KMS-11 (cell line): Measurements from ENCODE around the gene CARD19.

Experiments used
- H2AFZ ChIP-seq: fragments of 200-600 bp; sonication (generic); 2 replicates; pipeline ENCODE4 v1.6.1; 2016; ENCODE audit warnings: antibody characterized with exemption, mixed run types, low read depth
- H3K27ac ChIP-seq: fragments of 200-600 bp; sonication (generic); 2 replicates; pipeline ENCODE4 v1.6.1; 2016; ENCODE audit warnings: mild to moderate bottlenecking, mixed run types
- H3K27me3 ChIP-seq: fragments of 200-600 bp; sonication (generic); 2 replicates; pipeline ENCODE4 v1.6.1; 2017; ENCODE audit warnings: mild to moderate bottlenecking, low read depth, mixed run types, moderate library complexity; ENCODE audit not compliant: insufficient read depth
- H3K36me3 ChIP-seq: fragments of 200-600 bp; sonication (generic); 2 replicates; pipeline ENCODE4 v1.6.1; 2017; ENCODE audit warnings: mild to moderate bottlenecking, mixed run types; ENCODE audit not compliant: insufficient read depth
- H3K4me1 ChIP-seq: fragments of 200-600 bp; sonication (generic); 2 replicates; pipeline ENCODE4 v1.6.1; 2016; ENCODE audit warnings: mild to moderate bottlenecking, low read depth, mixed run types; ENCODE audit not compliant: poor library complexity, severe bottlenecking
- H3K4me2 ChIP-seq: fragments of 200-600 bp; sonication (generic); 2 replicates; pipeline ENCODE4 v1.7.0; 2016; ENCODE audit warnings: mild to moderate bottlenecking, mixed run types
- H3K4me3 ChIP-seq: fragments of 200-600 bp; sonication (generic); IDR thresholded peaks from 2 replicates; pipeline ENCODE4 v1.6.1; 2017; ENCODE audit warnings: low read depth, low read length, mixed read lengths; ENCODE audit not compliant: insufficient read depth
- H3K79me2 ChIP-seq: fragments of 200-600 bp; sonication (generic); 2 replicates; pipeline ENCODE4 v1.6.1; 2016; ENCODE audit warnings: low read depth, mixed run types; ENCODE audit not compliant: insufficient read depth
- H3K9ac ChIP-seq: fragments of 200-600 bp; sonication (generic); 2 replicates; pipeline ENCODE4 v1.6.1; 2016; ENCODE audit warnings: mild to moderate bottlenecking, mixed run types
- H4K20me1 ChIP-seq: fragments of 200-600 bp; sonication (generic); 2 replicates; pipeline ENCODE4 v1.6.1; 2016; ENCODE audit warnings: mild to moderate bottlenecking, mixed run types; ENCODE audit not compliant: insufficient read depth
- TF ChIP-seq, protein P1 (sequence below): fragments of 200-600 bp; sonication (generic); conservative IDR thresholded peaks from 2 replicates; pipeline ENCODE4 v1.6.1; 2017; ENCODE audit warnings: low read depth, mild to moderate bottlenecking, antibody characterized with exemption, low read length, moderate library complexity, mixed read lengths

The CARD19 gene

DNA sequence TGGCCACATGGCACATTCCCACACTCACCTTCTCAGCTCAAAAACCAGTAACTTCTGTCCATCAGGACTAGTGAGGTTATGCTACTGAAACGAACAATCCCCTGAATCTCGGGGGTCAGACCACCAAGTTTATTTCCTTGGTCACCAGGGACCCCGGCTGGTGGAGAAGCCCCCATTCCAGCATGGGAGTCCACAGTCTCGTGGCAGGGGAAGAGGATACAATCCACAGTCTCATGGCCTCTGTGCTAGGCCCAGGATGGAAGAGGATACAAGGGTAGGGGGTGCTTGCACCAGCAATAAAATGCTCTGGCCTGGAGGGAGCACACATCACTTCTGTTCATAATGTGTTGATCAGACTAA lies 7.4 kb upstream of the CARD19 start:
- Histone ChIP-seq H3K27ac (no peak overlapping the region), H3K4me2 (no peak overlapping the region), H4K20me1 (no peaks in the 10 kb centered on the region), H3K79me2 (no peaks in the 10 kb centered on the region), H3K27me3 (no peaks in the 10 kb centered on the region), H3K4me3 (no peak overlapping the region), H3K36me3 (no peaks in the 10 kb centered on the region), H2AFZ (no peak overlapping the region), H3K9ac (no peak overlapping the region), H3K4me1 (peaks cover 7% of the 10 kb centered on the region)
- TF ChIP-seq, protein P1, sequence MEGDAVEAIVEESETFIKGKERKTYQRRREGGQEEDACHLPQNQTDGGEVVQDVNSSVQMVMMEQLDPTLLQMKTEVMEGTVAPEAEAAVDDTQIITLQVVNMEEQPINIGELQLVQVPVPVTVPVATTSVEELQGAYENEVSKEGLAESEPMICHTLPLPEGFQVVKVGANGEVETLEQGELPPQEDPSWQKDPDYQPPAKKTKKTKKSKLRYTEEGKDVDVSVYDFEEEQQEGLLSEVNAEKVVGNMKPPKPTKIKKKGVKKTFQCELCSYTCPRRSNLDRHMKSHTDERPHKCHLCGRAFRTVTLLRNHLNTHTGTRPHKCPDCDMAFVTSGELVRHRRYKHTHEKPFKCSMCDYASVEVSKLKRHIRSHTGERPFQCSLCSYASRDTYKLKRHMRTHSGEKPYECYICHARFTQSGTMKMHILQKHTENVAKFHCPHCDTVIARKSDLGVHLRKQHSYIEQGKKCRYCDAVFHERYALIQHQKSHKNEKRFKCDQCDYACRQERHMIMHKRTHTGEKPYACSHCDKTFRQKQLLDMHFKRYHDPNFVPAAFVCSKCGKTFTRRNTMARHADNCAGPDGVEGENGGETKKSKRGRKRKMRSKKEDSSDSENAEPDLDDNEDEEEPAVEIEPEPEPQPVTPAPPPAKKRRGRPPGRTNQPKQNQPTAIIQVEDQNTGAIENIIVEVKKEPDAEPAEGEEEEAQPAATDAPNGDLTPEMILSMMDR = no peak

DNA sequence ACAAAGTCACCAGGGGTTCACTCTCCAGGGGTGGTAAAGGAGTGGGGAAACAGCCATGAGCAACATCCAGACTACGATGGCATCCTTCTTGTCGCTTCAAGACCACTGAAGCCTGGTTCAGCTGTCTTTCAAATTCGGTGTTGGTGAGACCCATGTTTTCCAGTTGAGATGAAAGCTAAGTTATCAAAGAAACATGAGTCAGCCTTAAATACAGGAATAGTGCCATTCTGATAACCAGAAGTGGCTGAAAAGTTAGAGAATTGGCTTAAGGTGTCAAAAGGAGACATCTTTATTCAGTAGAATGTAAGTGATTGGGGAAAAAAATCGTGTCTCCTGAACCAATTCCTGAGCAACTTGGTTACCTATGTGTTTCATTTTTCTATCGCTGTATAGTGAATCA lies 7.0 kb upstream of the CARD19 start:
- H4K20me1 ChIP-seq = no peaks in the 10 kb centered on the region
- no peaks in the 10 kb centered on the region for H3K36me3 ChIP-seq
- H3K27ac ChIP-seq = no peak overlapping the region
- H3K9ac ChIP-seq = no peak overlapping the region
- H3K27me3 ChIP-seq = no peaks in the 10 kb centered on the region
- peaks cover 10% of the 10 kb centered on the region for H3K4me1 ChIP-seq
- no peak overlapping the region for H2AFZ ChIP-seq
- no peak overlapping the region for H3K4me2 ChIP-seq
- TF ChIP-seq, protein P1 = no peak
- H3K79me2 ChIP-seq = no peaks in the 10 kb centered on the region
- H3K4me3 ChIP-seq = no peak overlapping the region

DNA sequence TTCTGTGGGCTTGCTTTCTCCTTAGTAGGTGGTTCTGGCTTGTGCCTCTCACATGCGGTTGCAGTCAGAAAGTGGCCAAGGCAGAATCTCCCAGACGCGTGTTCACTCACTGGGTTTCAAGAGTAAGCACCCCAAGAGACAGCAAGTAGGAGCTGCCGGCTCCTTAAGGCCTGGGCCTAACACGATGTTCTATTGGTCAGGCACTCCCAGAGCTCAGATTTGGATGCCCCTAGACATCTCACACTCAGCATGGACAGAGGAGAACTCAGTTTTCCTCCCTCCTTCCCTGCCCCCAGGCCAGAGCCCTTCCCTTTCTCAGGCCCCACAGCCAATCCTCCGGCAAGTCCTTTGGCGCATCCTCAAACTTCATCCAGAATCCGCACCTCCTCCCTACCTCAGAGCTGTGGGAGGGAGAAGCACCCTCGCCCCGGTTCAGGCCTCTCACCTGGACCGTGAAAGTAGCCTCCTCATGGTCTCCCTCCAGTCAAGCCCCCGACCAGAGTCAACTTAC lies 6.5 kb upstream of the CARD19 start:
- Histone ChIP-seq H3K27me3 (no peaks in the 10 kb centered on the region), H4K20me1 (no peaks in the 10 kb centered on the region), H3K4me1 (peaks cover 16% of the 10 kb centered on the region), H3K4me2 (no peak overlapping the region), H3K4me3 (no peak overlapping the region), H3K79me2 (no peaks in the 10 kb centered on the region), H3K36me3 (no peaks in the 10 kb centered on the region), H3K27ac (no peak overlapping the region), H2AFZ (no peak overlapping the region), H3K9ac (no peak overlapping the region)
- TF ChIP-seq, protein P1 = no peak

DNA sequence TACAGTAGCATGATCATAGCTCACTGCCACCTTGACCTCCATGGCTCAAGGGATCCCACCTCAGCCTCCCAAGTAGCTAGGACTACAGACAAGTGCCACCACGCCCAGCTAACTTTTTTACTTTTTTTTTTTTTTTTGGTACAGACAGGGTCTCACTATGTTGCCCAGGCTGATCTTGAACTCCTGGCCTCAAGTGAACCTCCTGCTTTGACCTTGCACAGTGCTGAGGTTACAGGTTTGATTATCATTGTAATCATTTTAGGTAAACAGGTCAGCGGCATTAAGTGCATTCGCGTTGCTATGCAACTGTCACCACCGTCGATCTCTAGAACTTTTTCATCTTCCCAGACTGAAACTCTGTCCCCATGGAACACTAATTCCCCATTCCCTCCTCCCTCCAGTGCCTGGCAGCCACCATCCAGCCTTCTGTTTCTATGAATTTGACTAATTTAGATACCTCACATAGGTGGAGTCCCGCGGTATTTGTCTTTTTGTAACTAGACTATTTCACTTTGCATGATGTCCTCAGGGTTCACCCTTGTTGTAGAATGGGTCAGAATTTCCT lies 5.8 kb upstream of the CARD19 start:
- TF ChIP-seq, protein P1 = no peak
- Histone ChIP-seq H3K27me3 (no peaks in the 10 kb centered on the region), H3K4me2 (no peak overlapping the region), H3K79me2 (no peaks in the 10 kb centered on the region), H3K27ac (no peak overlapping the region), H3K4me1 (peaks cover 22% of the 10 kb centered on the region), H2AFZ (no peak overlapping the region), H3K36me3 (no peaks in the 10 kb centered on the region), H4K20me1 (no peaks in the 10 kb centered on the region), H3K9ac (no peak overlapping the region), H3K4me3 (no peak overlapping the region)
